ENCODE measurements around the gene CCR7.
A peak's percentile ranks its signal among the peaks of the same experiment; 100 is the strongest.

CCR7 gene

GRCh38 chr17:40561294-40561870 is 3.9 kb downstream of the CCR7 start:
- DNase-seq = no peak

GRCh38 chr17:40560592-40561293 is 4.5 kb downstream of the CCR7 start:
- DNase-seq = peak; percentile 93

- peak; percentile 81 for DNase-seq
Observed at GRCh38 chr17:40559954-40560591, 5.2 kb downstream of the CCR7 start.

GRCh38 chr17:40559564-40559916 is 5.7 kb downstream of the CCR7 start:
- DNase-seq = no peak

- DNase-seq = no peak
Observed at GRCh38 chr17:40558890-40559563, 6.2 kb downstream of the CCR7 start.

GRCh38 chr17:40558300-40558889 is 6.9 kb downstream of the CCR7 start:
- DNase-seq = no peak

GRCh38 chr17:40557531-40558299 is 7.6 kb downstream of the CCR7 start:
- no peak for DNase-seq

GRCh38 chr17:40556884-40557414 is 8.3 kb downstream of the CCR7 start:
- no peak for DNase-seq

GRCh38 chr17:40556198-40556661 is 9.0 kb downstream of the CCR7 start:
- DNase-seq = no peak

GRCh38 chr17:40555296-40556190 is 9.7 kb downstream of the CCR7 start:
- DNase-seq = no peak

- DNase-seq = no peak
Observed at GRCh38 chr17:40554646-40555295, 10.5 kb downstream of the CCR7 start.

GRCh38 chr17:40553694-40554534 is 11.4 kb downstream of the CCR7 start:
- DNase-seq = no peak

- DNase-seq = no peak
Observed at GRCh38 chr17:40552806-40553693, 12.2 kb downstream of the CCR7 start.

GRCh38 chr17:40551879-40552768 is 13.1 kb downstream of the CCR7 start:
- no peak for DNase-seq

GRCh38 chr17:40551091-40551878 is 14.0 kb downstream of the CCR7 start:
- DNase-seq = no peak

- no peak for DNase-seq
Observed at GRCh38 chr17:40550608-40551007, 14.7 kb downstream of the CCR7 start.

Data from CD4-positive, alpha-beta T cell treated with Interleukin-4 for 4 hours (primary cell).